GM18858 (cell line): Measurements from ENCODE around the gene CBY1.

Source experiments
- ATAC-seq: cut with Tn5 transposase; IDR thresholded peaks from one replicate; pipeline ENCODE4 v1.9.1; 2021; ENCODE audit not compliant: unreplicated experiment

CBY1 gene

DNA sequence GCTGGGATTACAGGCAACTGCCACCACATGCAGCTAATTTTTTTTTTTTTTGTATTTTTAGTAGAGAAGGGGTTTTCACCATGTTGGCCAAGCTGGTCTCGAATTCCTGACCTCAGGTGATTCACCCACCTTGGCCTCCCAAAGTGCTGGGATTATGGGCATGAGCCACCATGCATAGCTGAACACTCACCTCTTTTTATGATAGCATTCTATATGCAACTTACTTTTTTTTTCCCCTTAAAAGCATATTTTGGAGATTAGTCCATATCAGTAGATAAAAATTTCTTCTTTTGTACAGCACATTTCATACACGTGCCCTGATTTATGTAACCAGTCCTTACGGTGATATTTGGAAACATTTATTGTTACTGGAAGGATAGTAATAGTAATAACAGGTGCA lies 63.9 kb downstream of the CBY1 start:
- ATAC-seq, result no peak

DNA sequence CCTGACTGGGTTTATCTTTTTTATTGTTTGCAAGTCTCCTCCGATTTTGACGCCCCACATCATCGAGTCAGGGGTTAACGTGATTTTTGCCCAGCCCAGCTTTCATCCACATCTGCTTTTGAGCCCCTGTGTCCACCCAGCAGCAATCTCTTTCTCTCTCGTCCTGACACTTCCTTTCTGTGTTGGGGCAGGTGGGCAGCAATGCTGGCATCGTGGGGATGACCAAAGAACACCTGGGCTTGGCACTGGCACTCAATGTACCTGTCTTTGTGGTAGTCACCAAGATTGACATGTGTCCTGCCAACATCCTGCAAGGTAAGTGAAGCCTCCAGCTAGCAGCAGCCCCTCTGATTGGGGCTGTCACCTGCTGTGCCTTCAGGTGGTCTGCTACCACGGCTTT lies 65.1 kb downstream of the CBY1 start:
- no peak for ATAC-seq
